Endometrial microvascular endothelial cells (primary cell): ENCODE data around the gene GARRE1. TPM values are rescaled to one million over a fixed set of nuclear protein-coding genes. Genes with fewer than 3 reads are reported as not detected.
"Not testable (repeated sequence)": the region's sequence is repeated elsewhere in the genome, so short reads cannot be mapped to it uniquely, and the experiment has no call there.

Experiments
- in situ Hi-C: cut with HindIII; loops from 2 replicates; pipeline ENCODE4 v1.10.0; 2017; ENCODE audit warnings: low sequenced_read_pairs, low pct_unique_long_range_greater_than_20kb; ENCODE audit errors: inconsistent ontology term
- total RNA-seq: library from RNA; depleted of rRNA; stranded (reverse); fragments of >200 nt; gene quantifications from one replicate; pipeline ENCODE4 v1.2.3, GENCODE V29; 2015; ENCODE audit errors: inconsistent ontology term

Gene GARRE1, protein sequence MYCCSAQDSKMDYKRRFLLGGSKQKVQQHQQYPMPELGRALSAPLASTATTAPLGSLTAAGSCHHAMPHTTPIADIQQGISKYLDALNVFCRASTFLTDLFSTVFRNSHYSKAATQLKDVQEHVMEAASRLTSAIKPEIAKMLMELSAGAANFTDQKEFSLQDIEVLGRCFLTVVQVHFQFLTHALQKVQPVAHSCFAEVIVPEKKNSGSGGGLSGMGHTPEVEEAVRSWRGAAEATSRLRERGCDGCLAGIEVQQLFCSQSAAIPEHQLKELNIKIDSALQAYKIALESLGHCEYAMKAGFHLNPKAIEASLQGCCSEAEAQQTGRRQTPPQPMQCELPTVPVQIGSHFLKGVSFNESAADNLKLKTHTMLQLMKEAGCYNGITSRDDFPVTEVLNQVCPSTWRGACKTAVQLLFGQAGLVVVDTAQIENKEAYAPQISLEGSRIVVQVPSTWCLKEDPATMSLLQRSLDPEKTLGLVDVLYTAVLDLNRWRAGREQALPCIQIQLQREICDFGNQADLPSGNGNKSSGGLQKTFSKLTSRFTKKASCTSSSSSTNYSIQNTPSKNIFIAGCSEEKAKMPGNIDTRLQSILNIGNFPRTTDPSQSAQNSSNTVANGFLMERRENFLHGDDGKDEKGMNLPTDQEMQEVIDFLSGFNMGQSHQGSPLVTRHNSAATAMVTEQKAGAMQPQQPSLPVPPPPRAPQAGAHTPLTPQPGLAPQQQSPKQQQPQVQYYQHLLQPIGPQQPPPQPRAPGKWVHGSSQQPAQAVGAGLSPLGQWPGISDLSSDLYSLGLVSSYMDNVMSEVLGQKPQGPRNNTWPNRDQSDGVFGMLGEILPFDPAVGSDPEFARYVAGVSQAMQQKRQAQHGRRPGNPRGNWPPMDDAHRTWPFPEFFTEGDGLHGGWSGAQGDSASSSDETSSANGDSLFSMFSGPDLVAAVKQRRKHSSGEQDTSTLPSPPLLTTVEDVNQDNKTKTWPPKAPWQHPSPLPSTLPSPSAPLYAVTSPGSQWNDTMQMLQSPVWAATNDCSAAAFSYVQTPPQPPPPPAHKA (N-terminal part only)
- 34.2 TPM for total RNA-seq

GRCh38 chr19:34254046-34254697 is at the start of gene GARRE1:
Gene GARRE1, plus strand, starts transcription at chr19:34254554. Its CDS starts 45,920 bp downstream, at chr19:34300474.
- in situ Hi-C loops: no loop called here

- in situ Hi-C loops: not testable (repeated sequence)
Measured at GRCh38 chr19:34205324-34205723, 49.0 kb upstream of the GARRE1 start.

DNA sequence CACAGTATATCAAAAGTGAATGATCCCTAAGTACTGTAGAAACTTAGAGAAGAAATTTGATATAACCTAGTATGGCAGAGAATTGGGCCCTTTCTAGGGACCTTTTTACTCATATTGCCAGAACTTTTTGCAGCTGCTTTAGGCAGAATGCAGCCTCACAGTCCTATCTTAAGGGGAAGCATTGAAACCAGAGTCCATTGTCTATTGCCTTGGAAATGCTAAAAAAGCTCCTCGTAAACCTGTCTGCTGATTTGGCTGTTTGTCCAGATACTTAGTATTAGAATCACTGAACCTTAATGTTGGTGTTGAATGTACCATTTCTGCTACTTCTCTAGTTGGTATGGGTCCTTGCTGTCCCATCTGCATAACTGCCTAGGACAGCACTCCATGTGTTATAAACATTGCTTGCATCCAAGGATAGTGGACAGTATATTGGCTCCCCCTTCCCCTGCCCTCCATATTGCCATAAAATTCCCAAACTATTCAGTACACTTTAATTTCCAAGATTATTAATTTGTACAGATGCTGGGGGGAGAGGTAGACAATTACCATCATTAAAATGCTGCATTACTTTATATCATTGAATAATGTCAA is 46.0 kb upstream of the GARRE1 start:
- in situ Hi-C loops: no loop called here

DNA sequence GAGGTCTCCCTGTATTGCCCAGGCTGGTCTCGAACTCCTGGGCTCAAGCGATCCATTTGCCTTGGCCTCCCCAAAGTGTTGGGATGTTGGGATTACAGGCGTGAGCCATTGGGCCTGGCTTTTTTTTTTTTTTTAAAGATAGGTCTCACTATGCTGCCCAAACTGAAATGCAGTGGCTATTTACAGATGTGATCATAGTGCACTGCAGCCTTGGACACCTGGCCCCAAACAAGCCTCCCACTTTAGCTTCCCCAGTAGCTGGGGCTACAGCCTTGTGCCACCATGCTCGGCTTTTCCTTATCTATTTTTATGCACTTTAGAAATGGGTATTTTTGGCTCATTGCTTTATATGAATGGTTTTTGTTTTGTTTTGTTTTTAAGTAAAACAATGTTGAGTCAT is 44.6 kb upstream of the GARRE1 start:
- in situ Hi-C loops: no loop called here

- in situ Hi-C loops: no loop called here
Measured at GRCh38 chr19:34213283-34213682, 41.1 kb upstream of the GARRE1 start.

DNA sequence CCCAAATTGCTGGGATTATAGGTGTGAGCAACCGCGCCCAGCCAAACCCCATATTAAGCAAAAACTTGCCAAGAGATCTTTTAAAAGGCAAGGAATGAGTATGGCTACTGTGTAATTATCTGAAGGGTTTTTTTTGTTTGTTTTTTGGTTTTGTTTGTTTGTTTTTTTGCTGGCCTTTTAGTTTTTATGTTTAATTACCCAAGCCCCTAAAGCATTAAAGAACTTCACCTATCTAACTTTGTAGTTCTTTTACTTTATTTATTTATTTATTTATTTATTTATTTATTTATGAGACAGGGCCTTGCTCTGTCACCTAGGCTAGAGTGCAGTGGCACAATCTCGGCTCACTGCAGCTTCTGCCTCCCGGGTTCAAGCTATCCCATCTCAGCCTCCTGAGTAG is 40.3 kb upstream of the GARRE1 start:
- in situ Hi-C loops: no loop called here

GRCh38 chr19:34215006-34215665 is 39.2 kb upstream of the GARRE1 start:
- in situ Hi-C loops: no loop called here

DNA sequence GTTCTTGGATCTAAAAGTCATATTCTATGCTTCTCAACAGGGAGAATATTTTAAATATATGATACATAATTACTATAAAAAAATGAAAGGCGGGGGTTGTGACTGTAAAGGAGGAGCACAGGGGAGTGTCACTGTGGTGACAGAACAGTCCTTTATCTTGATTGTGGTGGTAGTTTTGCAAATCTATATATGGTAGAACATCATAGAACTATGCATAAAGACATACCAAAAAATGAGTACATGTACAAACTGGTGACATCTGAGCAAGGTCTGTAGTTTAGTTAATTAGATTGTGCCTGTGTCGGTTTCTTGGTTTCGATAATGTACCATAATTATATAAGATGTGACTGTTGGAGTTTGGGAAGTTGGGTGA is 38.7 kb upstream of the GARRE1 start:
- in situ Hi-C loops: no loop called here

GRCh38 chr19:34216745-34217219 is 37.6 kb upstream of the GARRE1 start:
- in situ Hi-C loops: not testable (repeated sequence)

GRCh38 chr19:34217952-34218817 is 36.2 kb upstream of the GARRE1 start:
- in situ Hi-C loops: no loop called here

DNA sequence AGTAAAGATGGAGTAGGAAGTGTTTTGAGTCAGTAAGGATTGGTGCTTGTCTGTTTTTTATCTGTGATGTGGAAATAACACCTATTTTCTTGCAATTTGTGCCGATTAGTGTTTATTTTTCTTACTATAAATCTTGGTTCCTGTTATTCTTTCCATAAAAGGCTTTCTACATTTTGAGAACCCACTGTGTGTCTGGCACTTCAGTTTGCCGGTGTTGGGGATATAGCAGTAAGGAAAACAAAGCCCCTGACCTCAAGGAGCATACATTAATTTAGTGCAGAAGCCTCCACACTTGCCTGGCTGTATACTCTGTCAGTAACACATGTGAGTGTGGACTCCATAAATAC is 35.6 kb upstream of the GARRE1 start:
- in situ Hi-C loops: no loop called here

GRCh38 chr19:34220472-34221063 is 33.8 kb upstream of the GARRE1 start:
- in situ Hi-C loops: no loop called here

- in situ Hi-C loops: no loop called here
Measured at GRCh38 chr19:34222386-34222785, 32.0 kb upstream of the GARRE1 start.

DNA sequence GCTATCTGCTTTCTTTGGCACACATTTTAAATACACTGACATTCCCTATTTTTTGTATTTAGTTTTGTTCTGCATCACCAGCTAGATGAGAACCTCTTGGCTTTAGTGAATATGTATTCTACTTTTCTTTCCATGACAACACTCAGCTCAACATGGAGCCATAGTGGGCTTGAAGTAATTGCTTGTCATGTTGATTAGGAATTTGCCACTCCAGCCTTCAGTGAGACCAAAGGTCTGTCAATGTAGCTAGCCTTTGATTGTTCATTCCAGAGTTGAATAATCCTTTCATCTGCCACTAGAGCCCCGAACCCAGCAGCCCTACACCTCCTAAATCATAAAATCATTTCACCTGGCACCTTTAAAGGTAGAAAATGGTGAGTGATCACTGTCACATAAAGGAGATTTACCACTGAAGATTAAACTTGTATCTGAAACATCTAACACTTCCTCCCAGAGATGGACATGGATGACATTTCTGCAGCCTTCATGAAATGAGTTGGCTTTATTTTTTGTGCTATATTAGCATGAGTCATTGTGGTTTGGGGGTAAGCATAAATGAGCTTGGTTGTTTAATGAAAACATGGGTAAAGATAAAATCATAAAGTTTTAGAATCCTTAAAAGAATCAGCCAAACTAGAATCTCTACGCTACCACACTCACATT is 29.2 kb upstream of the GARRE1 start:
- in situ Hi-C loops: no loop called here

DNA sequence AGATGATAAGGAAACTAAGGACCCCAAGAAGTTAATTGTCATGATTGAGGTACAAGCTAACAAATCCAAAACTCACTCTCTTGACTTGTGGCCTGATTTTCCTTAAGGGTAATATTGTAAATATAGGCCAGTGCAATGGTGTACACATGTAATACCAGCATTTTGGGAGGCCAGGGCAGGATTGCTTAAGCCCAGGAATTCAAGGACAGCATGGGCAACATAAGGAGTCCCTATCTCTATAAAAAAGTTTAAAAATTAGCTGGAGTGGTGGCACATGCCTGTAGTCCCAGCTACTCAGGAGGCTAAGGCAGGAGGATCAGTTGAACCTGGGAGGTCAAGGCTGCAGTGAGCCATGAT is 28.7 kb upstream of the GARRE1 start:
- in situ Hi-C loops: no loop called here

- in situ Hi-C loops: no loop called here
Measured at GRCh38 chr19:34226036-34226435, 28.3 kb upstream of the GARRE1 start.

DNA sequence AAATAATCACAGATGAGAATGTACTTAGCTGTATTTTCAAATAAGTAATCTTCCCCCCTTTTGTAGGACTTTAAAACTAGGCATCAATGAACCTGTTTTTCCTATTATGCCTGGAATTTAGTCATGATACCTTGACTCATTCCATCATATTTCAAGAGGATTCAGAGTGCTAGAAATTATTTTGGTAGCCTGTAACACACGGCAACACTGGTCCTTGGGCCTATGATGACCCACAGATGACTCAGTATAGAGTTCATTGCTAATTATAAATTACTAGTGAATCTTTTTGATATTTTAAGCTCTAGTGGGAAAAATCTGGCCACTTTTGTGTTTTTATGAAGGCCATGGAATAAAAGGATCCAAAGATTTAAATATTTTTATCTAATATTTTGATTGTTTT is 26.0 kb upstream of the GARRE1 start:
- in situ Hi-C loops: no loop called here
